HepG2 (cell line): ENCODE data around the gene CXorf51B. TPM values are rescaled to one million over a fixed set of nuclear protein-coding genes. Genes with fewer than 3 reads are reported as not detected.

Source experiments
- ATAC-seq: fragments of 200-7000 bp; cut with Tn5 transposase; 3 replicates; pipeline ENCODE4 v1.9.1; 2020; ENCODE audit warnings: mild to moderate bottlenecking, moderate library complexity
- BruUV-seq: library from RNA; stranded (reverse); fragments of 400-500 nt; replicated peaks from 2 replicates; lab custom pipeline; 2021; lab: Mats Ljungman, UMichigan
- CTCF ChIA-PET: fragments of 300-600 bp; formaldehyde crosslinking; extraction: SDS; loops from one replicate; lab custom pipeline; 2021; ENCODE audit warnings: low total read pairs, inconsistent platforms, low intra/inter-chr PET ratio; lab: Yijun Ruan, JAX
- POLR2A ChIA-PET: fragments of 350-600 bp; sonication (Branson Sonifier 250); formaldehyde crosslinking; loops from one replicate; lab custom pipeline; 2020; ENCODE audit warnings: antibody characterized with exemption, inconsistent platforms; lab: Yijun Ruan, JAX
- DNase-seq: peaks from one replicate; pipeline ENCODE4 v3.0.0-alpha.2; 2015; ENCODE audit warnings: low spot score
- FAIRE-seq: peaks from 3 replicates; lab custom pipeline; 2011; peaks lifted over from hg19 to GRCh38; lab: Jason Lieb, UNC
- H2AFZ ChIP-seq: one replicate; pipeline ENCODE4 v1.6.1; 2011; ENCODE audit warnings: low read length, inconsistent platforms
- H3K27ac ChIP-seq: fragments of 300-600 bp; 3 replicates; pipeline ENCODE4 v1.8.0; 2011; ENCODE audit warnings: mixed run types, mild to moderate bottlenecking, mixed read lengths, low read length, inconsistent platforms; ENCODE audit not compliant: insufficient read depth; ENCODE audit errors: extremely low read length
- H3K27me3 ChIP-seq, 2 experiments: fragments of 200-600 bp in 1 of 2; 2 replicates in 1 of 2; 3 replicates in 1 of 2; pipeline versions ENCODE4 v1.6.0 to v1.8.0; 2011; ENCODE audit warnings: low read length in 2 of 2, mild to moderate bottlenecking in 2 of 2, moderate library complexity in 2 of 2, inconsistent platforms in 1 of 2; ENCODE audit not compliant: insufficient read depth in 2 of 2, control insufficient read depth in 1 of 2
- H3K36me3 ChIP-seq, 2 experiments: fragments of 200-600 bp in 1 of 2; replicated peaks in 1 of 2; 2 replicates in 1 of 2; 3 replicates in 1 of 2; pipeline versions ENCODE4 v1.5.1 to v1.8.0; 2011; ENCODE audit warnings: low read length in 2 of 2, inconsistent platforms in 1 of 2; ENCODE audit not compliant: insufficient read depth in 2 of 2, control insufficient read depth in 1 of 2
- H3K4me1 ChIP-seq: 2 replicates; pipeline ENCODE4 v1.5.1; 2012; ENCODE audit warnings: low read length, inconsistent platforms; ENCODE audit not compliant: insufficient read depth
- H3K4me2 ChIP-seq: 2 replicates; pipeline ENCODE4 v1.6.0; 2011; ENCODE audit warnings: low read depth, low read length, inconsistent platforms
- H3K4me3 ChIP-seq, 3 experiments: fragments of 200-600 bp in 1 of 3; sonication (generic), shearing (Covaris generic) in 1 of 3; replicated peaks in 1 of 3; 2 replicates each; pipeline ENCODE4 v1.5.1; 2011 to 2016; ENCODE audit warnings: low read length in 3 of 3, inconsistent platforms in 2 of 3, low read depth in 2 of 3, mild to moderate bottlenecking in 2 of 3, control low read depth in 1 of 3, mixed read lengths in 1 of 3; ENCODE audit not compliant: insufficient read depth in 1 of 3
- H3K79me2 ChIP-seq: one replicate; pipeline ENCODE4 v1.6.1; 2011; ENCODE audit warnings: low read length, inconsistent platforms; ENCODE audit not compliant: insufficient read depth
- H3K9ac ChIP-seq: 2 replicates; pipeline ENCODE4 v1.6.0; 2011; ENCODE audit warnings: mild to moderate bottlenecking, low read depth, low read length, inconsistent platforms; ENCODE audit not compliant: insufficient read depth
- H3K9me3 ChIP-seq: 2 replicates; pipeline ENCODE4 v1.5.1; 2012; ENCODE audit warnings: mild to moderate bottlenecking, low read length
- H4K20me1 ChIP-seq: 2 replicates; pipeline ENCODE4 v1.6.0; 2011; ENCODE audit warnings: inconsistent platforms, mild to moderate bottlenecking, low read length, moderate library complexity; ENCODE audit not compliant: insufficient read depth
- ELF1 ChIP-seq: sonication (generic); formaldehyde crosslinking; IDR thresholded peaks from 2 replicates; pipeline ENCODE4 v1.4.0; 2020; ENCODE audit warnings: missing genetic modification reagents
- JUNB ChIP-seq: sonication (generic); formaldehyde crosslinking; IDR thresholded peaks from 2 replicates; pipeline ENCODE4 v1.8.0; 2022; ENCODE audit warnings: missing genetic modification reagents, mild to moderate bottlenecking, borderline replicate concordance
- MED13 ChIP-seq: sonication (generic); formaldehyde crosslinking; IDR thresholded peaks from 2 replicates; pipeline ENCODE4 v1.5.0; 2020; ENCODE audit warnings: missing genetic modification reagents
- MTERF4 ChIP-seq: sonication (generic); formaldehyde crosslinking; IDR thresholded peaks from 2 replicates; pipeline ENCODE4 v1.8.0; 2023; ENCODE audit warnings: mild to moderate bottlenecking, missing genetic modification reagents
- PRMT3 ChIP-seq: sonication (generic); formaldehyde crosslinking; IDR thresholded peaks from 2 replicates; pipeline ENCODE4 v1.8.1; 2022; ENCODE audit warnings: low read depth, mild to moderate bottlenecking, moderate library complexity, missing genetic modification reagents, borderline replicate concordance
- ZBTB14 ChIP-seq: sonication (generic); formaldehyde crosslinking; IDR thresholded peaks from 2 replicates; pipeline ENCODE4 v1.4.0; 2020; ENCODE audit warnings: missing genetic modification reagents
- ZNF3 ChIP-seq: IDR thresholded peaks from 2 replicates; pipeline ENCODE4 v1.7.0; 2017; ENCODE audit warnings: inconsistent platforms
- ZNF710 ChIP-seq: sonication (generic); formaldehyde crosslinking; IDR thresholded peaks from 2 replicates; pipeline ENCODE4 v1.5.0; 2020; ENCODE audit warnings: mild to moderate bottlenecking, missing genetic modification reagents, borderline replicate concordance
- WGBS: methylation state at CpG from one replicate; pipeline ENCODE4 v1.1.6; 2017; ENCODE audit warnings: low lambda C conversion rate; 5-methylcytosine and 5-hydroxymethylcytosine counted together
- in situ Hi-C: cut with HindIII; loops from 2 replicates; pipeline ENCODE4 v1.10.0; 2017; ENCODE audit warnings: low pct_unique_long_range_greater_than_20kb; ENCODE audit not compliant: extremely low pct_ligation_motif_present
- intact Hi-C: fragments of 100-400 bp; cut with micrococcal nuclease; formaldehyde crosslinking; loops from one replicate; pipeline ENCODE4 v1.10.0; 2022; ENCODE audit not compliant: unreplicated experiment
- polyA plus RNA-seq, 8 experiments: library from polyadenylated mRNA; depleted of rRNA in 3 of 8; stranded (reverse) in 7 of 8; unstranded in 1 of 8; fragments of >200 nt; fragmentation: Illumina TruSeq in 4 of 8; extraction: Trizol in 4 of 8; gene quantifications; 2 replicates each; pipeline versions ENCODE4 v1.2.1 to v1.2.3, GENCODE V29; 2011 to 2016; ENCODE audit warnings: low read depth in 4 of 8, missing spikeins in 1 of 8, mixed read lengths in 1 of 8; ENCODE audit not compliant: insufficient read depth in 1 of 8
- total RNA-seq, 5 experiments: library from RNA; depleted of rRNA; stranded (reverse); fragments of >200 nt; fragmentation: Illumina TruSeq; extraction: Trizol; gene quantifications; 2 replicates each; pipeline ENCODE4 v1.2.3, GENCODE V29; 2016; ENCODE audit warnings: low read depth in 1 of 5

The CXorf51B gene
- total and polyA plus RNA-seq, 2 of the 13 experiments (the other 11 are each of a cell fraction or from before 2014, with no cell fraction given), result not detected

GRCh38 chrX:146831994-146832393 is 22.4 kb downstream of the CXorf51B start:
- DNase-seq, result no peak
- CTCF ChIA-PET, result no interaction called here
- no peaks in the 10 kb centered on the region for H3K4me1 ChIP-seq
- 17% methylated on average over 1 of the region's 4 CpGs for WGBS
- TF ChIP-seq MED13 (CRISPR knock-in tag), result no peak
- TF ChIP-seq ZNF3 (CRISPR knock-in tag), result no peak
- no peak for TF ChIP-seq PRMT3
- no peak for TF ChIP-seq ELF1 (CRISPR knock-in tag)
- no peak for TF ChIP-seq ZNF710 (CRISPR knock-in tag)
- TF ChIP-seq JUNB (CRISPR knock-in tag), result no peak
- TF ChIP-seq, all 625 proteins: peak for 0
- H3K4me3 ChIP-seq, result no peak overlapping the region
- no TSS peak for BruUV-seq
- H2AFZ ChIP-seq, result no peak overlapping the region
- intact Hi-C loops, result no loop called here
- H3K4me2 ChIP-seq, result no peak overlapping the region
- H3K9ac ChIP-seq, result no peak overlapping the region
- no peak for ATAC-seq
- in situ Hi-C loops, result no loop called here
- POLR2A ChIA-PET, result no interaction called here
- H4K20me1 ChIP-seq, result no peaks in the 10 kb centered on the region
- H3K36me3 ChIP-seq, result no peaks in the 10 kb centered on the region
- no peaks in the 10 kb centered on the region for H3K27me3 ChIP-seq
- no peak overlapping the region for H3K27ac ChIP-seq
- H3K9me3 ChIP-seq, result peaks cover 40% of the 10 kb centered on the region
- FAIRE-seq, result no peak
- H3K79me2 ChIP-seq, result no peaks in the 10 kb centered on the region

- no peak for DNase-seq
- CTCF ChIA-PET, result no interaction called here
- Histone ChIP-seq H3K9me3 (peaks cover 40% of the 10 kb centered on the region), H3K36me3 (no peaks in the 10 kb centered on the region), H3K9ac (no peak overlapping the region), H3K4me1 (no peaks in the 10 kb centered on the region), H3K27me3 (no peaks in the 10 kb centered on the region), H3K4me2 (no peak overlapping the region), H2AFZ (no peak overlapping the region), H4K20me1 (no peaks in the 10 kb centered on the region), H3K79me2 (no peaks in the 10 kb centered on the region), H3K4me3 (no peak overlapping the region), H3K27ac (no peak overlapping the region)
- in situ Hi-C loops, result no loop called here
- TF ChIP-seq MTERF4 (CRISPR knock-in tag), result no peak
- TF ChIP-seq ZBTB14, result no peak
- POLR2A ChIA-PET, result no interaction called here
- no peak for FAIRE-seq
- BruUV-seq, result no TSS peak
- 0% methylated on average over 2 of the region's 2 CpGs for WGBS
- ATAC-seq, result no peak
- intact Hi-C loops, result no loop called here
Observed at GRCh38 chrX:146854281-146854680, 44.7 kb downstream of the CXorf51B start.
